Endothelial cell of umbilical vein (primary cell): Measurements from ENCODE around the gene SLC12A3. TPM values are rescaled to one million over a fixed set of nuclear protein-coding genes. Genes with fewer than 3 reads are reported as not detected.

Experiments used
- BruUV-seq: library from RNA; stranded (reverse); fragments of 400-500 nt; replicated peaks from 2 replicates; lab custom pipeline; 2021; lab: Mats Ljungman, UMichigan
- CTCF ChIA-PET: fragments of 300-600, 350-600 bp; sonication (Branson Sonifier 250); formaldehyde crosslinking; loops from one replicate; lab custom pipeline; 2021; ENCODE audit warnings: antibody characterized with exemption, inconsistent platforms; lab: Charles Lee
- POLR2A ChIA-PET: fragments of 300-600, 350-600 bp; sonication (Branson Sonifier 250); formaldehyde crosslinking; loops from one replicate; lab custom pipeline; 2021; ENCODE audit warnings: antibody characterized with exemption, inconsistent platforms; lab: Charles Lee
- DNase-seq: peaks from one replicate; pipeline ENCODE4 v3.0.0-alpha.2; 2011; ENCODE audit warnings: low read depth, low spot score
- FAIRE-seq: peaks from 2 replicates; lab custom pipeline; 2011; peaks lifted over from hg19 to GRCh38; lab: Jason Lieb, UNC
- H2AFZ ChIP-seq: 2 replicates; pipeline ENCODE4 v1.6.0; 2012; ENCODE audit warnings: low read depth, low read length, control low read depth, inconsistent platforms
- H3K27ac ChIP-seq: 2 replicates; pipeline ENCODE4 v1.5.1; 2011; ENCODE audit warnings: low read depth, mild to moderate bottlenecking, control low read depth, low read length, moderate library complexity; ENCODE audit not compliant: insufficient read depth
- H3K27me3 ChIP-seq, 2 experiments: 2 replicates each; pipeline versions ENCODE4 v1.6.0 to v1.6.1; 2011; ENCODE audit warnings: low read length in 2 of 2, mixed read lengths in 1 of 2; ENCODE audit not compliant: control insufficient read depth in 2 of 2, insufficient read depth in 2 of 2
- H3K36me3 ChIP-seq, 2 experiments: 2 replicates in 1 of 2; 3 replicates in 1 of 2; pipeline ENCODE4 v1.5.1; 2011; ENCODE audit warnings: low read length in 2 of 2, mild to moderate bottlenecking in 1 of 2, moderate library complexity in 1 of 2; ENCODE audit not compliant: control insufficient read depth in 2 of 2, insufficient read depth in 2 of 2; ENCODE audit errors: extremely low read depth in 1 of 2
- H3K4me1 ChIP-seq: 3 replicates; pipeline ENCODE4 v1.5.1; 2011; ENCODE audit warnings: mild to moderate bottlenecking, low read length; ENCODE audit not compliant: control insufficient read depth, insufficient read depth; ENCODE audit errors: extremely low read depth
- H3K4me2 ChIP-seq: 2 replicates; pipeline ENCODE4 v1.6.1; 2011; ENCODE audit warnings: low read length, control low read depth, mixed read lengths; ENCODE audit not compliant: insufficient read depth
- H3K4me3 ChIP-seq, 3 experiments: fragments of 200-600 bp in 1 of 3; sonication (generic), shearing (Covaris generic) in 1 of 3; replicated peaks in 1 of 3; 2 replicates each; pipeline ENCODE4 v1.5.1; 2011 to 2016; ENCODE audit warnings: control low read depth in 3 of 3, low read length in 3 of 3, mild to moderate bottlenecking in 2 of 3, inconsistent platforms in 1 of 3, low read depth in 1 of 3, moderate library complexity in 1 of 3; ENCODE audit not compliant: insufficient read depth in 1 of 3
- H3K79me2 ChIP-seq: 2 replicates; pipeline ENCODE4 v1.6.0; 2012; ENCODE audit warnings: low read length, inconsistent platforms; ENCODE audit not compliant: control insufficient read depth, insufficient read depth
- H3K9ac ChIP-seq: replicated peaks from 2 replicates; pipeline ENCODE3; 2011; ENCODE audit warnings: low read length, control low read depth; ENCODE audit not compliant: insufficient read depth; ENCODE audit errors: extremely low read depth
- H3K9me1 ChIP-seq: replicated peaks from 3 replicates; pipeline ENCODE4 v1.6.0; 2011; ENCODE audit warnings: mild to moderate bottlenecking, low read length; ENCODE audit not compliant: control insufficient read depth, insufficient read depth; ENCODE audit errors: extremely low read depth
- H3K9me3 ChIP-seq: replicated peaks from 2 replicates; pipeline ENCODE4 v1.5.1; 2012; ENCODE audit warnings: low read length, inconsistent platforms; ENCODE audit not compliant: control insufficient read depth, insufficient read depth
- H4K20me1 ChIP-seq: replicated peaks from 2 replicates; pipeline ENCODE3; 2011; ENCODE audit warnings: mild to moderate bottlenecking, low read length; ENCODE audit not compliant: control insufficient read depth, insufficient read depth; ENCODE audit errors: extremely low read depth
- CTCF ChIP-seq, 2 donors: IDR thresholded peaks; 1 replicate in 1 of 2; 2 replicates in 1 of 2; pipeline ENCODE4 v1.5.1; 2011; ENCODE audit warnings: low read length in 2 of 2, mild to moderate bottlenecking in 2 of 2, moderate library complexity in 2 of 2, control low read depth in 1 of 2, inconsistent platforms in 1 of 2, low read depth in 1 of 2; ENCODE audit not compliant: insufficient read depth in 1 of 2; ENCODE audit errors: extremely low read depth in 1 of 2
- EZH2 ChIP-seq: IDR thresholded peaks from 2 replicates; pipeline ENCODE4 v1.6.1; 2012; ENCODE audit warnings: borderline replicate concordance, low read depth, mild to moderate bottlenecking, moderate library complexity, low read length, inconsistent platforms; ENCODE audit not compliant: severe bottlenecking
- MYC ChIP-seq: IDR thresholded peaks from one replicate; pipeline ENCODE4 v1.6.1; 2011; ENCODE audit warnings: mild to moderate bottlenecking, low read depth, low read length
- dilution Hi-C: fragments of 300-500 bp; cut with MboI; formaldehyde crosslinking; loops from one replicate; pipeline ENCODE4 v1.15.0; 2019; ENCODE audit warnings: low sequenced_read_pairs; ENCODE audit not compliant: extremely low pct_ligation_motif_present
- intact Hi-C: fragments of 100-400 bp; cut with micrococcal nuclease; formaldehyde crosslinking; loops from one replicate; pipeline ENCODE4 v1.10.0; 2022
- polyA plus RNA-seq, 4 experiments: library from polyadenylated mRNA; depleted of rRNA in 3 of 4; stranded (reverse) in 3 of 4; unstranded in 1 of 4; fragments of >200 nt; gene quantifications; 2 replicates each; pipeline versions ENCODE4 v1.2.1 to v1.2.3, GENCODE V29; 2011 to 2012; ENCODE audit warnings: missing spikeins in 1 of 4
- total RNA-seq: library from RNA; stranded (reverse); gene quantifications from 2 replicates; pipeline ENCODE4 v1.2.3, GENCODE V29; 2021

Gene SLC12A3
- total and polyA plus RNA-seq, 2 donors (not counting 3 experiments of a cell fraction or from before 2014, with no cell fraction given) = not detected

- ChIA-PET POLR2A (no interaction called here), CTCF (interaction anchor here (1.9 kb wide), 1 partner anchor 13 kb away, joined by 5 read pairs; no protein-coding TSS in a partner anchor)
- Histone ChIP-seq H3K36me3 (no peaks in the 10 kb centered on the region), H3K4me1 (no peaks in the 10 kb centered on the region), H3K9me3 (no peaks in the 10 kb centered on the region), H3K27me3 (no peaks in the 10 kb centered on the region), H3K4me2 (no peak overlapping the region), H3K79me2 (no peaks in the 10 kb centered on the region), H3K27ac (no peak overlapping the region), H3K9me1 (no peaks in the 10 kb centered on the region), H4K20me1 (no peaks in the 10 kb centered on the region), H3K9ac (no peak overlapping the region), H3K4me3 (no peak overlapping the region), H2AFZ (no peak overlapping the region)
- DNase-seq = no peak
- dilution Hi-C loops (no loop called here), intact Hi-C loops (no loop called here)
- no peak for TF ChIP-seq EZH2
- BruUV-seq = no TSS peak
- FAIRE-seq = no peak
Measured at GRCh38 chr16:56876048-56876447, 11.0 kb downstream of the SLC12A3 start.

GRCh38 chr16:56877486-56878182 lies 12.6 kb downstream of the SLC12A3 start:
- Histone ChIP-seq H3K27ac (no peak overlapping the region), H3K4me3 (no peak overlapping the region), H3K9ac (no peak overlapping the region), H3K4me1 (no peaks in the 10 kb centered on the region), H3K4me2 (no peak overlapping the region), H4K20me1 (no peaks in the 10 kb centered on the region), H3K79me2 (no peaks in the 10 kb centered on the region), H3K9me1 (no peaks in the 10 kb centered on the region), H3K36me3 (no peaks in the 10 kb centered on the region), H3K27me3 (no peaks in the 10 kb centered on the region), H3K9me3 (no peaks in the 10 kb centered on the region), H2AFZ (no peak overlapping the region)
- intact Hi-C loops (no loop called here), dilution Hi-C loops (no loop called here)
- no TSS peak for BruUV-seq
- ChIA-PET CTCF (interaction anchor here (1.1 kb wide), 1 partner anchor 16 kb away, joined by 3 read pairs; no protein-coding TSS in a partner anchor), POLR2A (no interaction called here)
- TF ChIP-seq MYC = no peak
- no peak for TF ChIP-seq CTCF (IDR thresholded peaks at IDR 0.05; ENCODE audit: extremely low read depth in 1 of 2, insufficient read depth in 1 of 2, low read depth in 1 of 2, low read length in 2 of 2)
- FAIRE-seq (no peak), DNase-seq (no peak)
